NCI-H1694 (cell line): ENCODE results near the gene CDC14A.

Source experiments
- DNase-seq: peaks from one replicate; lab custom pipeline; 2025; lab: John Stamatoyannopoulos, UW

Gene CDC14A

DNA sequence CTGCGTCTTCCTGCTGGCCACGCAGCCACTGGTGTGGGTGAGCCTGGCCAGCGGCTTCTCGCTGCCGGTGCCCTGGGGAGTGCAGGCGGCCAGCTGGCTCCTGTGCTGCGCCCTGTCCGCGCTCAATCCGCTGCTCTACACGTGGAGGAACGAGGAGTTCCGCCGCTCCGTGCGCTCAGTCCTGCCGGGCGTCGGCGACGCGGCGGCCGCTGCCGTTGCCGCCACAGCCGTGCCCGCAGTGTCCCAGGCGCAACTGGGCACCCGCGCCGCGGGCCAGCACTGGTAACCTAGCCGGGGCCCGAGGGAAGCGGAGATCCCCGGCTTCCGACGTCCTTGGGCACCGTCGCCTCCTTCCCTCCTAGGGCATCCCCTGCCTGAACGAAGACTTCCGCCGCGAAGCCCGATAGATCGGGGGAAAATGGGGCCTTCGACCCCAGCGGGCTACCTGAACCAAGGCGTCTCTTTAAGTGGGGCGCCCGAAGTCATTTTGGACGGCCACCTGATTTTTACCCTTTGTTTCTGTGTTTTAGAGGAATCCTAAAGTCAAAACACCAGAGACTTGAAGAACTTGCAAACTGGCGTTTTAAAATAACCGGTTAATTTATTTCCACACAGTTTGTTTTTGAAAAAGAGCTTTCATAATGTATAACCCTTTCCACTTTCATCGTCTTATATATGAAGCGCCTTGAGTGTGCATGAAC lies 187.7 kb downstream of the CDC14A start:
- no peak for DNase-seq

DNA sequence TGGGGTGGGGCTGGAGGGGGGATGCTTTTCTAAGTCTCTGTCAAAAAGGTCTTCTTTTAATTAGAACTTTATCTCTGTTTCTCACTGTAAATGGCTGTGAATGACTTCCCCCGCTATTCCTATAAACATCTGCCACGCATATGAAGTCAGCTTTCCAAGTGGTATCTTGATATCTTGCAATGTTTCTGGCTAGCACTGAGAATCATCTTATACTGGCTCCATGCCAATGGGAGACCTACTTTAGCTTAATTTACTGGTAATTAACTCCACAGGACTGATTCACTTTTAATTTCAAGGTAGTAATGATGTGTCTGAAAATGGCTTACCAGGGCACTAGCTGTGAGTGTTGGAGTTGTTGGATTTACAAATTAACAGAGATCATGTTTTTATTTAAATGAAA lies 190.0 kb downstream of the CDC14A start:
- DNase-seq = peak; percentile 26

DNA sequence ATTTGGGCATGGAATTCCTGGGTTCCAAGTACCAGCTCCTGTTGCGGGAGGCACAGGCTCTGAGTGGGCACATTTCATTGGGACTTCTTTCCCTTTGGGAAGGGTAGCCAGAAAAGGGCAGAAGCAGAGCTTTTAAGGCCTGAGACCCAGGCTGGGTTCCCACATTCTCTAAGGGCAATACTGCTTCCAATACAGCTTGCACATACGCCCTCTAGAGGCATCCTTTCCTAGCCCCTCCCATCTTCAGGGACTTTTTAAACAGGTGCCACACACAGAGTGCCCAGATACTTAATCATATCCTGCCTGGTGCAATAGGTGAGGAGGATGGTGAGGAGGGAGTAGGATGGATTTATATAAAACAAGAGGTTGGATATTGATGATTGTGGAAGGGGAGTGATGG lies 191.3 kb downstream of the CDC14A start:
- DNase-seq = no peak

DNA sequence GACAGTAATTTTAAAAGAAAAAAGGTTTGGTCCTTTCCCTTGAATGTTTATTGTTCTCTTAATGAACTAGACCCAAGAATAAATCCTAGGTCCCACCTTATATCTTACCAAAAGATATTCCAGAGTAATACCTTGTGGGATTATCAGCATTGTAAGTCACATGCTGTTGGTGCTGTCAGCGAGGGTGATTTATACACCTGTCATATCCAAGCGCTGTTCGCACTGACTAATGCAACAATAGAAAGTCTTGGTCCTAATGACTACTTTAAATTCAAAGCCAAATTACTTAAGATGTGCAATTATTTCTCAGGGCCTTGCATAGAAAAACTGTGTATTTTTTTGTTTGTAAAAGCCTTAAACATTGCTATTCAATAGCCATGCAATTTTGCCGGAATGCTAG lies 192.5 kb downstream of the CDC14A start:
- no peak for DNase-seq

DNA sequence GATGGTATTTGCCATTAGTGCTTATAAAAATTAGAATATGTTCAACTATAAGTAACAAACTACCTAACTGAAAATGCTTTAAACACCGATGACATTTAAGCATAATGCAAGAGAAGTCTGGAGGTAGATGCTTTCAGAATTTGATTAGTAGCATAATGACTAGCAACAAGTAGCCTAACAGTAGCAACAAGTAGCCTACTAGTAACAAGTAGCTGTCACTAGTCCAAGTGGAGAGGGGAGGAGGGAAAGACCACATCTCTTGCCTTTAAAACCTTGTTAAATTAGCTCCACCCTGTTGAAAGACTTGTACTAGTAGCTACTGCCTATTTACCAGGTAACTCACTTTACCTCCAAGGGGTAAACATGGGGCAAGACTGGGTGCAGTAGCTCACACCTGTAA lies 193.5 kb downstream of the CDC14A start:
- DNase-seq = no peak

DNA sequence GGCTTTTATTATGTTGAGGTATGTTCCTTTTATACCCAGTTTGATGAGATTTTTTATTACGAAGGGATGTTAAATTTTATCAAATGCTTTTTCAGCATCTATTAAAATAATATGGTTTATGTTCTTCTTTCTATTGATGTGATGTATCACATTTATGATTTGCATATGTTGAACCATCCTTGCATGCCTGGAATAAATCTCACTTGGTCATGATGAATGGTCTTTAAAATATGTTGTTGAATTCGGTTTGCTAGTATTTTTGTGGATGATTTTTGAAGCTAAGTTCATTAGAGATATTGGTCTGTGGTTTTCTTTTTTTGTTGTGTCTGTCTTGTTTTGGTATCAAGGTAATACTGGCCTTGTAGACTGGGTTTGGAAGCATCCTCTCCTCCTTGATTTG lies 199.7 kb downstream of the CDC14A start:
- no peak for DNase-seq

DNA sequence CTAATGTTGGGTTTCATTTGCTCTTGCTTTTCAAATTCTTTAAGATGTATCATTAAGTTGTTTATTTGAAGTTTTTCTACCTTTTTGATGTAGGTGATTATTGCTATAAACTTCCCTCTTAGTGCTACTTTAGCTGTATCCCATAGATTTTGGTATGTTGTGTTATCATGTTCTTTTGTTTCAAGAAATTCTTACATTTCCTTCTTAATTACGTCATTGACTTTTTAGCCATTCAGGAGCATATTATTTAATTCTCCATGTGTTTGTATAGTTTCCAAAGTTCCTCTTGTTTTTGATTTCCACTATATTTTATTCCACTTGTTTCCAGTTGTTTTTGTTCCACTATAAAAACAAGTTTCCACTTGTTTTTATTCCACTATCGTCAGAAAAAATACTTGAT lies 200.6 kb downstream of the CDC14A start:
- DNase-seq = no peak

DNA sequence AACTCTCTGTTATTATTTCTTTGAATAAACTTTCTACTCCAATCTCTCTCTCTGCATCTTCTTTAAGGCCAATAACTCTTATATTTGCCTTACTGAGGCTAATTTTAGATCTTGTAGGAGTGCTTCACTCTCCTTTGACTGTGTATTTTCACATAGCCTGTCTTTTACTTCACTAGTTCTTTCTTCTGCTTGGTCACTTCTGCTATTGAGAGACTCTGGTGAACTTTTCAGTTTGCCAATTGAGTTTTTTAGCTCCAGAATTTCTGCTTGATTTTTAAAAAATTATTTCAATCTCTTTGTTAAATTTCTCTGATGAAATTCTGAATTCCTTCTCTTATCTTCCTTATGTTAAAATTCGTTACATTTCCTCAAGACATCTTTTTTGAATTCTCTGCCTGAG lies 203.9 kb downstream of the CDC14A start:
- DNase-seq = no peak

DNA sequence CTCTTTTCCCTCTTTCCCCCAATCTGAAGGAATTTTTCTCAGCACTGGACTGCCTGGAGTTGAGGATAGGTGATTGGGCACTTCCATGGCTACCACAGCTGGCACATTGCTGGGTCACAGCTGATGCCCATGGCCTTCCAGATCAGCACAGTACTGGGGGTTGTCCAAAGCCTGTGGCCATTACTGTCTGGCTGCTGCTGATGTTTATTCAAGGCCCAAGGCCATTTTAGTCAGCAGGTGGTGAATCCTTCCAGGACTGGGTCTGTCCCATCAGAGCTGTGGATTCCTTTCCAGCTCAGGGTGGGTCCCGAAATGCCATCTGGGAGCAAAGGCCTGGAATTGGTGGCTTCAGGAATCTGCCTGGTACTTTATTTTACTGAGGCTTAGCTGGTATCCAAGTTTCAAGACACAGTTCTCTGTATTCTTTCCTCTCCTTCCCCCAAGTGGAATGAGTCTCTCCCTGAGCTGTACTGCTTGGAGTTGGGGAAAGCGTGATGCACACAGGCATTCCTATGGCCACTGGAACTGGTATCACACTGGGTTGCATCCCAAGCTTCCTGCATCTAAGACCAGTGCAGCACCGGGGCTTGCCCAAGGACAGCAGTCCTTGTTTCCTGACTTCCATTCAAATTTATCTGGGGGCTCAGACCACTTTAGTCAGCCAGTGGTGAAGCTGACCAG lies 204.8 kb downstream of the CDC14A start:
- no peak for DNase-seq

DNA sequence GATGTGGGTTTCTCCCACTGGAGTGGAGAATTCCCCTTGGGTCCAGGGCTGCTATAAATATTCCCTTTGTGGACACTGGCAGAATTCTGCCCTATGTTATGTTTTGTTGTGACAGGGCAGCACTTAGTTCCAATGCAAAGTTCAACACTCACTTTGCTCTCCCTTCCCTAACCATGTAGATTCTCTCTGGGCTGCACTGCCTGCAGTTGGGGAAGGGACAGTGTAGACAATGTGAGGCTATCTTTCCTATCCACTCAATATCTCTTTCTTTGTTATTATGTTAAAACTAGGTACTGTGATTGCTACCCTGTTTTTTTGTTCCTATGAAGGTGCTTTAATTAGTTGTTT lies 205.3 kb downstream of the CDC14A start:
- DNase-seq = no peak

DNA sequence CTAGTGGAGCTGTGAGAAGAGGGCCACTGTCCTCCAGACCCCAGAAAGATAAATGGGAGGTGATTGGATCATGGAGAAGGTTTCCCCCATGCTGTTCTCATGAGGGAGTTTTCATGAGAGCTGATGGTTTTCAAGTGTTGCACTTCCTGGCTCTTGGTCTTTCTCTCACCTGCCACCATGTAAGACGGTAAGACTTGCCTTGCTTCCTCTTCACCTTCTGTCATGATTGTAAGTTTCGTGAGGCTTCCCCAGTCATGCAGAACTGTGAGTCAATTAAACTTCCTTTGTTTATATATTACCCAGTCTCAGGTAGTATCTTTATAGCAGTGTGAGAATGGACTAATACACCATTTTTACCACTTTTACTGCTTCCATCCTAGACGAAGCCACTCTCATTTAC lies 213.2 kb downstream of the CDC14A start:
- no peak for DNase-seq

DNA sequence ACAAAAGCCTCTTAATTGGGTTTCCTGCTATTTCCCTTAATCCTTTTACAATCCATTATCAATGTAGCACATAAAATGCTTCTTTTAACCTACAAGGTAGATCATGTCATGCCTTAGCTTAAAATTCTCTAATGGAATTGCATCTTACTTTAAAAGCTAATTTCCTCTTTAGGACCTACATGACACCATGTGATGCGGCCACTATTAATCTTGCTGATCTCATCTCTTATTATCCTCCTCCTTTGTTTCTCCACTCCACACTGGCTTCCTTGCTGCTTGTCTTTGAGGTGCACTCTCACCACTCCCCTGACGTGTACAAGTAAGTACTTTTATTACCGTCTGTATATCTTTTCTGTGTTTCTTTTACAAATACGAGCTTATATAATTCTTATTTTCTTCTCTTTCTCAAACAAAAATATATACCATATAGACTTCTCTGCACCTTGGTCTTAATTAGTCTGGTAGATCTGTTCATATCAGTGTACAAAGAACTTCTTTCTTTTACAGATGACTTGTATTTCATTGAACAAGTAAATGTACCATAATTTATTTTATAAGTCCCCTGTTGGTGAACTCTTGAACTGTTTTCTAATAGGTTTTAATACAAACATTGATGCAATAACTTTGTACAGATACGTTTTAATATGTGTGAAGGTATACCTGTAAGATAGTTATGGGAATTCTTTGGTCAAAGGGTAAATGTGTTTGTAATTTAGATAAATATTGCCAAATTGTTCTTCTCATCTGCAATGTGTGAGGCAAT lies 213.8 kb downstream of the CDC14A start:
- DNase-seq = no peak

DNA sequence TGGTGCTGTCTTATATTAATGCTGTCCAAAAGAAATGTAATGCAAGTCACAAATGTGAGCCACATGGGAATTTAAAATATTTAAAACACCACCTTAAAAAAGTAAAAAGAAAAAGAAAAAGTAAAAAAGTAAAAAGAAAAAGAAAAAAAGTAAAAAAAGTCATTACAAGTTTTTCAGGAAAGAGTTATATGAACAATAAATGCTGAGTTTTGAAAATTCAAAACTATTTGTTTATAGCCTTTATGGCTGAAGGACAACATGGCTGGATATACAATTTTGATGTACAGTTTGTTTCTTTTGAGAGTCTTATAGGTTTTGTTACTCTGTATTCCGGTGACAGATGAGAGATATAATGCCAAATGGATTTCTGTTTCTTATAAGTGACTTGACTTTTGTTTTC lies 214.8 kb downstream of the CDC14A start:
- DNase-seq = no peak
